HG02938 (cell line): ENCODE measurements around the gene VSNL1.

Experiments
- ATAC-seq: cut with Tn5 transposase; IDR thresholded peaks from one replicate; pipeline ENCODE4 v1.9.1; 2021; ENCODE audit warnings: mild to moderate bottlenecking, moderate library complexity; ENCODE audit not compliant: unreplicated experiment

The VSNL1 gene

DNA sequence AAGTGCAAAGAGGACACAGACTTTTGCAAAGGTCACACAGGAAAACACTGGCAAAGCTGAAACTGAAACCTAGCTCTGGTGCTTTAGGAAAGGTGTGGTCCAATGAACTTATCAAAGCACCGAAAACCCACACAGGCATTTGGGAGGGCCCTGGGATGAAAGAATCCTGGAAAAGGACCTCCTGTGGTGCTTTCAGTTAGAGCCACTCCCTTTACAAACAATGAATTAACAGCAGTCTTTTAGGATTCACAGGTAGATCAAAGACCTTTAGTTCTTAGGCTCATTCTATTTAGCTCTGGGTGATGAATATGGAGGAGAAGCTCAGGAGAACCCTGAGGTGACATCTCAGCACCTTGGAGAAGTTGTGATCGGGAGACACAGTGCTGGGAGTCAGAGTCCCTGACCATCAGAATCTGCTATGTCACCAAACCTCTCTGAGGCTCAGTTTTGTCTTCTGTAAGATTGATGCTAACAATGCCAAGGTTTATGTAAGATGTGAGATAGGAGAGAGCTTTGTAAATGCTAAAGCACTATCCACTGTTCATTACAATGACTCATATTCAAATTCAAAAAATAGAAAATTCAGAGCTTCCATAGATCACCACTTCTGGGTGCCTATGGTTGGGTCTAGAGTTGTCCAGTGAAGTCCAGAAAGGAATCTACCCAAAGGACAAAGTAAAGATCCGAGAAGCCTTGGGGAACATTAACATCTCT is 39.3 kb downstream of the VSNL1 start:
- ATAC-seq: no peak

DNA sequence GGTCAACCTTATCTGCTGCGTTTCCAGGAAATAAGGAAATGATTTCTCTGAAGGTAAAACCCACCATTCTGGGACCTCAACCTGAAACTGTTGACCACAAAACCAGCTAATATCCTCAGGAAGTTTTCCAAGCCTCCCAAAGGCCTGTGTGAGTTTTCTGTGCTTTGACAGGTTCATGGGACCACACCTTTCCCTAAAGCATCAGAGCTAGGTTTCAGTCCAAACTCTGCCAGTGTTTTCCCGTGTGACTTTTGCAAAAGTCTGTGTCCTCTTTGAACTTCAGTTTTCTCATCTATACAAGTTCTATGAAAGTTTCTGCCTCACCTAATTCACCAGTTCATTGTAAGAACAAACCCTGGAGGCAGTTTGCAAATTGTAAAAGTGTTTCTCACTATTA is 39.8 kb downstream of the VSNL1 start:
- ATAC-seq: no peak

DNA sequence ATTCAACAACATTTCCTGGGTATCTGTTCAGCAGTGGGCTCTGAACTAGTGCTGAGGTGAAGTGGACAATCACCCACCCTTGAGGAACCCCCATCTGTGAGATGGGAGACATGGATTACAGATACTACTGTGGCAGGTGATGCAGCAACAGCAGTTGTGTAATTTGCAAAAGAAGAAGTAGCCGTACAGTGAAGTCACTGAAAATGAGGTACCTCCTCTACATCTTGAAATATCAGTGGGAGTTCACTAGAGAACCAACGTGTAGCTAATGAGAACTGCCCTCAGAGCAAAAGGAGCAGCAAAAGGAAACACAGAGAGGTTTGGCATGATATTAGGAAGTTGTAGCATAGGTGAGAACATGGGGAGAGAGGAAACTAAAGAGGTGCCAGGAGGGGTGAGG is 41.3 kb downstream of the VSNL1 start:
- no peak for ATAC-seq

DNA sequence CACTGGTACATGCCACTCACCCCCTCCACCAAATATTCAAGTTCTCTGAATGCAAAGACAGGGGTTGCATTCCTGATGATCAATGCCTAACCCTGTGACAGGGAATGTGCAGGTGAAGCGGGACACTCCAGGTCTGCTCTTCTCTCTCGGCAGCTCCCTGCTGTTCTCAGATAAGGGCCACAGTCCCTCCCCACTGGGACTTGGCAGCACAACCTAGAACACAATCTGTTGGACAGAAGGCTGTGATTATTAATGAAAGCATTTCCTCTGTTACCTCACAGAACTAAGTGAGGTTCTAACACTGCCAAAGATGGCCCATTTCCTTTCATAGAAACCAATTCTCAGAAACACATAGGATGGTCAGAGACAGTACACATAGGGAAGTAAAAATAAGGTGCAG is 42.7 kb downstream of the VSNL1 start:
- ATAC-seq: no peak

DNA sequence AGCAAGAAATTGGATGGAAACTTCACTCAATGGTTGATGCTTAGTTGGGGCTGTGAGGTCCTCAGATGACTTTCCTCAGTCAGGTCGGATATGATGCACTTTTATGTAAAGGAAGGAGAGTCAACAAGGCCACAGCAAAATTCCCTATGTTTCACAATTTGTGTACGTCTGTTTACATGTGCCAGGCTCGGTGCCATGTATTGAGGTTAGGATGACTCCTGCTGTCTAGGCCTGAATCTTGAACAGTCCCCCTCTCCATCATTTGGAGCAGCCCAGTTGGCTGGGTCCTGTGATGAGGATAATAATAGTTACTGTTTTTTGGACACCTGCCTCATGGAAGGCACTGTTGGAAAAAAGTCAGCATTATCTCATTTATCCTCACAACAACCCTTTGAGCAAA is 43.1 kb downstream of the VSNL1 start:
- ATAC-seq: no peak

DNA sequence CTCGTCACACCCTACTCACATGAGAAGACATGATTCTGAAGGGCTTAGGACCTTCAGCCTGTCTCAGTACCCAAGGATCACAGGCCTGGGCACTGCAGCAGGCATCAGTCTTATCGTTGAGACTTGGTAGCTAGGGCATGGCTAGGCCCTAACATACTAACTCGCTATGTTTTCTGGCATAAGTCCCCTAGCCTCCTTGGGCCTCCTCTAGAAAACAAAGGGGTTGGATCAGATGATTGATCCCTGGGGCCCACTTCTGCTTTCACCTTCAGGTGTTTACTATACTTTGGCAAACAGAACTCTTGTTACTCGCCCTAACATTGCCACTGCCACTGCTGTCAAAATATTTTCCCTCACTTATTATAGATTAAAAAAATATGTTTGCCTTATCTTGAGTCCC is 44.2 kb downstream of the VSNL1 start:
- no peak for ATAC-seq

DNA sequence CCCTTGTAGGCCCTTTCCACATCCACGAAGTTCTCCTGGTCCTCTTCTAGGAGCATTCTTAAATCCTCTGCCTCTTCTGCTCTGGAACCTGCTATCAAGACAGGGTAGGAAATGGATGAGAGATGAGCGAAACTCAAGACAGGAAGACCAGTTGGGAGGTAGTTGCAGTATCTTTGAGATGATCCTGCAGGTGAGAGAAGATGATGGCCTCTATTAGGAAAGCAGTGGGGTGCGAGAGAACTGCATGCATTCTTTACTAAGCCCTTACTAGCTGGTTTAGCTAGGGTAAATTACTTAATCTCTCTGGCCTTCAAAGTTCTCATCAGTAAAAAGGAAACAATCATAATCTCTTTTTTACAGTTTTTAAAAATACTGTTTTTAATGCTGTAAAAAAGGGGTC is 47.0 kb downstream of the VSNL1 start:
- ATAC-seq: no peak

DNA sequence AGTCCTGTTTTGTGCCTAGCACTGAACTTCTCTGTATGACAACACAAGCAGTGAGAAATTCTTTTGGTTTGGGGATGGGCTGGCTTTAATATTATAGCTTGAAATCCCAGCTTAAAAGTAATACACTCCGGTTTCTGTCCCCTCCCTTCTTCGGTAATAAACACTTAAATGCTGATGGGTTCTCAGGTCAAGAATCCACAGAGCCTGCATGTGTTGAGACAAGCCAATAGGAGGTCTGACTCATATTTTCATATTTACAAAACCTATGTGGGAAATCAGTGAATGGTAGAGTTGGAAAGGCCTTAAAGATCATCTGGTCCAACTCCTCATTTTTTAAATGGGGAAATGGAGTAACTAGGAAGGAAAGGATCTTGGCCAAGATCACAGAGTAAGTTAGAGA is 47.5 kb downstream of the VSNL1 start:
- no peak for ATAC-seq

DNA sequence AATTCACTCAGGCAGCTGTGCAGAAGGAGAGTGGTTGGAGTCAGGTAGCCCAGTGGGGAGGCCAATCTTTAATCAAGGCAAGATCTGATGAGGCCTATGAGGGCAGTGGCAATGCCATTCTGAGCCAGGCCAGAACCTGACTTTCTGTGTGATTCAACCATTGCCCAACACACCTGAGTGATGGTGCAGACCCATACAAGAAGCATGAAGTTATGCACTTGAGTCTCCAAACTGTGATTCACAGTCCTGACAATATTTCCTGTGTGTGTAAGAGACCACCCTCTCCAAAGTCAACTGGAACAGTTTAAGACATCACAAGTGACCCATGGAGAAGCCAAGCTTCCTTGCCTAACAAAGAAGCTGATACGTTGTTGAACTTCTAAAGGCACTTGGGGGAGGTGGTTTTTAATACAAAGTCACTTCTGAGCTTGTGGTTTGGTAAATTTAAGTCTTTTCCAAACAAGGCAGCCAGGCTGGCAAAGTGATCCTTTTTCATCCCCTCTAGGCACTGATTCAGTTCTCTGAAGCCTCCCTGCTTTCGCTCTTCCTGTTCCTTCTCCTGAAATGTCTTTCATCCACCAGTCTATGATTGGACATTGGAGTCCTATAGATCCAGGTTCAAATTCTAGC is 49.0 kb downstream of the VSNL1 start:
- no peak for ATAC-seq

DNA sequence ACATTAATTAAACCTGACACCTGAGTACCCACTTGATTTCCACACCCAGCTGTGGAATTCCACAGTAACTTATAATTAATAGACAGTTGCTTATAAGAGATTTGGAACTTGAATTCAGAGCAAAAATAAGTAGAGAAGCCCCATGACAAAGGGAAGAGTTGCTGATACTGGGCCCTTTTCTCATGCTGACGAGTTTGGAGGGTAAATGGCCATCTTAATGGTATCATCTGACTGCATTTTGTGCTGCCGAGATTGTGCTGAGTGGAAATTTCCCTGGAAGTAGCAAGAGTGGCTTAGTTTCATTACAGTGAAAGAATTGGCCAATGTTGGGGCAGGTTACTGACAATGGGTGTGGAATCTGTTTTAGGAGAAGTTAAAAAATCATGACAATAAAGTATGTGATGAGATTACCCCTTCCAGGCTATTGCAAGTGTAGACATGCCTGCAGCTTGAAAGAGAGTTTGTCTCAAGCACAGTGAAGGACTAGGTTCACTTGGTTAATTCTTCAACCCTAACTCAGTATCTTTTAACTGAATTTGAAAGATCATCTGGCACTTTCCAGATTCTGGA is 49.9 kb downstream of the VSNL1 start:
- ATAC-seq: no peak

DNA sequence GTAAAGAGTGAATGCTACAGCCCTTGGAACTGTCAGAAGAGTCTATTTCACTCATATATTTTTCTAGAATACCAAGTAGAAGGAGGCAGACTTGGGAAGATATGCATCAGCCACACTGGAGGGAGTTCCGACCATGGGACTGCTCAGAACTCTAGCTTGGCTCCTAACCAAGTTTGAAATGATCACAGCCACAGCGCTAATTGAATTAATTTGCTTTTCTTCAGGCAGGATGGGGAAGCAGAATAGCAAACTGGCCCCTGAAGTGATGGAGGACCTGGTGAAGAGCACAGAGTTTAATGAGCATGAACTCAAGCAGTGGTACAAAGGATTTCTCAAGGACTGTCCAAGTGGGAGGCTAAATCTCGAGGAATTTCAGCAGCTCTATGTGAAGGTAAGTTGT is 51.4 kb downstream of the VSNL1 start:
- ATAC-seq: no peak

DNA sequence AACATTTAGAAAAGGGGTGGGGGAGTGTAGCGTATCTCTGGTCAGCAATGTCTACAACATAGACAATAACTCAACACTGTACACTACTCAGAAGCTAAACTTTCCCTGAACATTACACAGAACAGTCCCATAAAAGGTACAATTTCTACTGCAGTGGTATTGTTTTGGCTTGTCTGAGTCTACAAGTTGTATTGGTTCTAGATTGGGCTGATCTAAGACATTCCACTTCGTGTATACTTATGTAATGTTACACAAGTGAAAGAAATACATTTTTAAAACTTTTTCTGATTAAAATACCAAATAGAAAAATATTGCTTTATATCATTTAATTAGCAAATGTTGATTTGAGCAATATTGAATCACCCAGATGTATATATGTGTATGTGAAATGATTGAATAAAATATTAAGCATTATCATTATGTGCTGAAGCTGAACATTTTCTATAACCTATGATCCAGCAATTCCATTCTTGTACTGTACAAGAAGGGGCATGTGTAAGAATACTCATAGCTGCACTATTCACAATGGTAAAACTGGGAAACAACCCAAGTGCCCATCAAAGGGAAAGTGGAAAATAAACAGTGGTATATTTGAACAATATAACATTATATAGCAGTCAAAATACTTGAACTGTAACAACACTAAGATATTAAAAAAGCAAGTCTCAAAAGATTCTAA is 52.4 kb downstream of the VSNL1 start:
- ATAC-seq: no peak

DNA sequence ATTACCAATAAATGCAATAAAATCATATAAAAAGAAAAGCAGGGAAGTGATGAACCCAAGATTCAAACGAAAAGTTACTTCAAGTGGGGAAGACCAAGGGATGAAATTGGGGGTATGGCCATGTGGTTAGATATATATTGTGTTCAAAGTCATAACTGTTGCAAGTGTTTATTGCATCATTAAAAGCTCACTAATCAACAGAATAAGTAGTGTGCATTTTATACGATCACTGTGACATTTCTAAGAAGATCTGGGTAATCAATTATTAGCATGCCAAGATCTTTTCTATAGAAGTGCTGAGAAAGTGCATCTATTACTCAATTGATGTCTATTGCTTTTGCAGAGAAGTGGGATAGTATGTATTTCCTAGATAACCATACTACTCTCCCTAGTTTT is 52.9 kb downstream of the VSNL1 start:
- ATAC-seq: no peak

DNA sequence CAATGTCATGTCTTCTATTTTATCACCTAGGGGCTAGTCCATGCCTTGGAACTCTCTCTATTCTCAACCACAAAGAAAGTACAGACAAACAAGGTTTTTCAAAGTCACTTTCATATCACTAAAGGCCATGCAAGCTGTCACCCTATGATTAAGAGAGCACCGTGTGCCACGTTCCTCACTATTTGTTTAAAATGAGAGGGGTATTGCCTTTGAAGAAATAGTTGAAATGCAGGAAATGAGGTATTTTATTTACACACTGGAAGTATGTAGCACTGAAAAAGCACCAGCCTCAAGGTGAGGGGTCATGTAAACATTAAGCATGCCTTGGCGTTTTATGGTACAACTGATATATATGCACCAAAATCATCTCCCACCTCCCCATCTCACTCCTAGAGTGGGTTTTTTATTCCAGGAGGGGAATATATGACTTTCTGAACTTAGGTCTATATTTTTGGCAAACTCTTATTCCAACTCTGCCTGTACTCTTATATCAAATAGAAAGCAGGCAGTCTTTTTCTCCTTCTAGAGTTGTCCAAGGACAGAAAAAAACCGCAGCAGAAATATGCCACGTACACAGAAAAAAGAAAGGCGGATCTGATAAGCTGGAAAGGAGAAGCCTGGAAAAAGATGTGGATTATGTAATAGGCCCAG is 53.5 kb downstream of the VSNL1 start:
- ATAC-seq: no peak

DNA sequence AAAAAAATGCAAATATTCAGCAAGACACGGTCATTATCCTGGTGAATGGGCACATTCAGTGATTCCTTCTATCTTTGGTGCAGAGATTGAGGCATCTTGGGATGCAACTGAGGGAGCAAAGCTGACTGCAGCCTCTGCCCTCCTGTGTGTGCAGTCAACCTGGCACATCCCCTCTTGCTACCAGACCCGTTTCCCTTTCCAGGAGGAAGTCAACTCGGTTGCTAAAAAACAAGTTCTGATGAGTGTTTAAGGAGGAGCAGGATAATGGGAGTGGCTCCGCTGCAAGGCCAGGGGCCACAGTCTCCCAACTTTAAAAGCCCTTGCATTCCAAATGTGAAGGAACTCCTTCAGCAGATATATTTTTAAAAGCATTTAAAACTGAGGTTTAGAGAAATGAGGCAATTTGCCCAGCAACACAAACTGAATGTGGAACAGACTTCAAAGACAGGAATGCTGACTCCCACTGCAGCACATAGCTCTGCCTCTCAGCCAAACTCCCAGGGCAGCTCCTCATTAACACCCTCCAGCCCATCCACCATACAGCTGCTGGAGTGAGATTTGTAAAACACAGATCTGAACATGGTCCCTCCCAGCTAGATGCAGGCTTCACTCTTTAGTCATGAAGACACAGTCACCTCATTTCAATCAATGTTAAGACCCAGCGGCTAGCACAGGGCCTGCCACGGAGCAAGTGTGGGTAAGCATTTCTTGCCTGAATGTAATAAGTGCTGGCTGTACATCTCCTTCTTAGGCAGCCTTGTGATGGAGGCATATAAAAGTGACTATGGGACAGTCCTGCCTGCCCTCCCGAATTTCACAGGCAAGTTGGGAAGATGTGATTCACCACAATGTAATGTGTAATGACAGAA is 54.3 kb downstream of the VSNL1 start:
- ATAC-seq: no peak

DNA sequence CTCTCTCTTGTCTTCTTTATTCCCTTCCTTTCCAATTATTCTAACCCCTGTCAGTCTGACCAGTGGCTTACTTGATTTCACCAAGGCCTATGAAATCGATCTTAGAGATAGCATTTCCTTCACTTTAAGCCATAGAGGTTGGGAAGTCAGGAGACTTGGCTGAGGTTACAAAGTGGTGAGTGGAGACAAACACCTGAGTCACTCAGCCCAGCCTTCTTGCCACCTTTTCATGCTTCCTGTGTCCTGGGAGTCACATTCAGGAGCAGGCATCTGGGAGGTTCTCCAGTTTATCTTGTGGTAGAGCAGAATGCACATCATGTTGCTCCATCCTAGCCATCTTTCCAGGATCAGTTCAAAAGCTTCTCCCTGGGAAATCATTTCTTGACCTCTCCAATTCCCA is 59.1 kb downstream of the VSNL1 start:
- ATAC-seq: no peak

DNA sequence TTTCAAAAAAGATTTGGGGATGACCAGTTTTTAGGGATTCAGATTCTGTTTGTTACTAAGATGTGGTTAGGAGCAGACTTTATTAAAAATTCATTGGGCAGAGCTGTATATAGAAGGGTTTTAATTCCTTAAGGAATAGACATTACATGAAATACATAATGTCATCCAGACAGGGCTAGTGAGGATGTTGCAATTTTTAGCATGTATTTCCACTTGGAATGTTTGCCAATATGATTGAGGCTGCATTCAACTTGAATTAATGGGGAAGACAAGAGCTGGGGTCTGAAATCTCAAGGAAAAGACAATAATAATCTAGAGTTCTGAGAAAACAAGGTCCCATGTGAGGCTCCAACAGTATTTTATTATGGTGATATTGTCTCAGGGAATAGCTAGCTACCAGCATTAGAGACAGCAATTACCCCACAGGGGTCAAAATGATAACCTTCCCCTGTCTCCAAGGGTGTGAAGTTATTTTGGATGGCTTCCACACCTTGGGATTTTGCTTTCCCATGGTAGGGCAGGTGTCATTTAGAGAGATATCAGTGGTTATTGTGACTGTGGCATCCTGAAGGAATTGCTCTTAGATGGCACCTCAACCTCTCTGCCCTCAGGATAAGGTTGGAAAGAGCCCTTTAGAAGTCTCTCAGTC is 60.2 kb downstream of the VSNL1 start:
- ATAC-seq: no peak

DNA sequence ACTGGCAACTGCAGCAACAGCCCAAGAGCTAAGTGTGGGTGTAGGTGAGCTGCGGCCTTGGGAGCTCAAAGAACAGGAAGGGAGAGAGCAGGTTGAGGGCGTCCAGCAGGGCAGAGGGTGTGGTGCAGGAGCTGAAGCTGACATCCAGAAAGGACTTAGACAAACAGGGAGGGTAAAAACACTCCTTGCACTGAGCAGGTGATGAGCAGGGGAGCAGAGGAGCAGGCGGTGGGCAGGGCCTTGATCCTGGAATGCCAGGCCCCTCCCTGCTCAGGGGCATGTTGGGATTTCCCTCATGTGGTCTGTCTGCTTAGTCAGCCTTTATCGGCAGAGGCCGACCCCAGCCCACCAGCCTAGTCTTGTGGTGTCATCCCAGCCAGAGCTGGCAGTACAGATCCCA is 63.6 kb downstream of the VSNL1 start:
- ATAC-seq: no peak

DNA sequence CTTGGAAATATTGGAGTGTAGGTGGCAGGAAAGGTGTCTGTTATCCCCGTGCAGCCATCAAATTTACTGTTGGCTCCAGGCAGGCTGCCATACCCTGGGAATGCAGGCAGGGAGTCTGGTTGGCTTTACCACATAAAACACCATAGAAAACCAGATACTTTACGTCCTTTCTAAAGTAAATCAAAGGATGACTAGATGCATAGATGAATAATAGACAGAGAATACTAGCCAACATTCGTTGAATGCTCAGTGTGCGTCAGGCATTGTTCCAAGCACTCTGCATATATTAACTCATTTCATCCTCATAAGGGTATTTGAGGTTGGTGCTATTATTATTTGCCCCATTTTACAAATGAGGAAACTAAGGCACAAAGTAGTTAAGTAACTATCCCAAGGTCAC is 65.2 kb downstream of the VSNL1 start:
- ATAC-seq: no peak

DNA sequence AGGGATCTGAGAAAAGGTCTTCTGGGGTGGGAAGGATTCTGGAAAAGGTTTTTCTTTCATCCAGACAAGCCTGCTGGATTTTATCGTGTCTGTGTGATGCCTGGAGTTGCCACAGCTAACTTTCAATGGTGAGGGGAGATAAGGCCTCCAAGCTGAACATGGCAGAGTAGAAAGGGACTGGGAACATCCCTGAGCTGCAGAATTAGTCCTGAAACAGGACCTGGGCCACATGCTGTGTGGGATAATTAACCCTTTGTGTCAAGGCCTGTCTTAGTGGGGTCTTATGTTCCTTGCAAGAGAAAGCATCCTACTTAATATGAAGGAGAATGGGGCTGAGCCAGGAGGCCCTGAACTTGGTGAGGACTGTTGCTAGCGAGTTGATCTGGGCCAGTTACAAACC is 66.4 kb downstream of the VSNL1 start:
- no peak for ATAC-seq
